Neural progenitor cell (in vitro differentiated cells): ENCODE data around the gene MCM3. TPM values are rescaled to one million over a fixed set of nuclear protein-coding genes. Genes with fewer than 3 reads are reported as not detected.
A peak's percentile ranks its signal among the peaks of the same experiment; 100 is the strongest.

ENCODE experiments used
- DNase-seq: peaks from one replicate; pipeline ENCODE4 v3.0.0-alpha.2; 2016; ENCODE audit warnings: low spot score
- H2AFZ ChIP-seq: fragments of 200-600 bp; sonication (generic); replicated peaks from 2 replicates; pipeline ENCODE4 v1.6.1; 2016; ENCODE audit warnings: antibody characterized with exemption
- H3F3A ChIP-seq: fragments of 200-600 bp; sonication (generic); 2 replicates; pipeline ENCODE4 v1.6.1; 2016; ENCODE audit warnings: antibody characterized with exemption, low read depth
- H3K27ac ChIP-seq: fragments of 200-600 bp; sonication (generic); 2 replicates; pipeline ENCODE4 v1.5.1; 2016; ENCODE audit warnings: mild to moderate bottlenecking
- H3K27me3 ChIP-seq: fragments of 200-600 bp; sonication (generic); 2 replicates; pipeline ENCODE4 v1.6.1; 2016; ENCODE audit warnings: mild to moderate bottlenecking, moderate library complexity
- H3K36me3 ChIP-seq: fragments of 200-600 bp; sonication (generic); 2 replicates; pipeline ENCODE4 v1.5.1; 2016
- H3K4me1 ChIP-seq: fragments of 200-600 bp; sonication (generic); 2 replicates; pipeline ENCODE4 v1.6.1; 2016; ENCODE audit warnings: mixed run types
- H3K4me2 ChIP-seq: fragments of 200-600 bp; sonication (generic); 2 replicates; pipeline ENCODE4 v1.6.1; 2016
- H3K4me3 ChIP-seq: fragments of 200-600 bp; sonication (generic); 2 replicates; pipeline ENCODE4 v1.5.1; 2016
- H3K79me2 ChIP-seq: fragments of 200-600 bp; sonication (generic); 2 replicates; pipeline ENCODE4 v1.6.1; 2016; ENCODE audit warnings: low read depth
- H3K9ac ChIP-seq: fragments of 200-600 bp; sonication (generic); 2 replicates; pipeline ENCODE4 v1.6.1; 2016
- H3K9me3 ChIP-seq: fragments of 200-600 bp; sonication (generic); 2 replicates; pipeline ENCODE4 v1.5.1; 2016; ENCODE audit warnings: low read depth
- H4K20me1 ChIP-seq: fragments of 200-600 bp; sonication (generic); 2 replicates; pipeline ENCODE4 v1.6.1; 2016; ENCODE audit warnings: low read depth
- H3K27ac Mint-ChIP-seq: 3 replicates; pipeline ENCODE4 v1.8.0; 2021; ENCODE audit warnings: mixed read lengths
- H3K27me3 Mint-ChIP-seq: 2 replicates; pipeline ENCODE4 v1.8.0; 2022; ENCODE audit warnings: low read depth, mild to moderate bottlenecking, inconsistent platforms, moderate library complexity, mixed read lengths; ENCODE audit not compliant: insufficient read depth
- H3K36me3 Mint-ChIP-seq: 3 replicates; pipeline ENCODE4 v1.8.0; 2021; ENCODE audit warnings: mixed read lengths
- H3K4me1 Mint-ChIP-seq: 3 replicates; pipeline ENCODE4 v1.8.0; 2021; ENCODE audit warnings: mixed read lengths
- H3K4me3 Mint-ChIP-seq: 3 replicates; pipeline ENCODE4 v1.8.0; 2021; ENCODE audit warnings: mild to moderate bottlenecking, moderate library complexity, mixed read lengths
- H3K9me3 Mint-ChIP-seq: 3 replicates; pipeline ENCODE4 v1.8.0; 2020; ENCODE audit warnings: mixed read lengths
- CTCF ChIP-seq: fragments of 200-600 bp; sonication (generic); IDR thresholded peaks from 2 replicates; pipeline ENCODE4 v1.5.1; 2017; ENCODE audit warnings: antibody characterized with exemption, mild to moderate bottlenecking
- EZH2 ChIP-seq: fragments of 200-600 bp; sonication (generic); IDR thresholded peaks from 2 replicates; pipeline ENCODE4 v1.6.1; 2017; ENCODE audit warnings: antibody characterized with exemption, mild to moderate bottlenecking, moderate library complexity
- EZH2phosphoT487 ChIP-seq: fragments of 200-600 bp; sonication (generic); IDR thresholded peaks from 2 replicates; pipeline ENCODE4 v1.6.1; 2017; ENCODE audit warnings: antibody characterized with exemption
- total RNA-seq: library from RNA; depleted of rRNA; stranded (reverse); fragments of >200 nt; gene quantifications from 2 replicates; pipeline ENCODE4 v1.2.3, GENCODE V29; 2015; ENCODE audit warnings: low replicate concordance

Gene MCM3
- total RNA-seq, 1 donor from 2014 or later, result 224 TPM

GRCh38 chr6:52285177-52286068, 881 bp upstream of the MCM3 start:
- H3K4me1 ChIP-seq, result peaks cover 26% of the 10 kb centered on the region
- Mint-ChIP-seq H3K9me3 (no peaks in the 10 kb centered on the region), H3K27me3 (no peaks in the 10 kb centered on the region), H3K4me1 (peaks cover 27% of the 10 kb centered on the region), H3K36me3 (peaks cover 23% of the 10 kb centered on the region), H3K27ac (no peak overlapping the region), H3K4me3 (no peak overlapping the region)
- DNase-seq, result peak; percentile 12
- TF ChIP-seq EZH2phosphoT487 (no peak), EZH2 (no peak), CTCF (peak; percentile 35)
- H3K27me3 ChIP-seq, result no peaks in the 10 kb centered on the region
- H2AFZ ChIP-seq, result peak overlapping the region; percentile 48
- H3K9ac ChIP-seq, result peak overlapping the region; percentile 35
- peaks cover 21% of the 10 kb centered on the region for H3K36me3 ChIP-seq
- H3K79me2 ChIP-seq, result peaks cover 40% of the 10 kb centered on the region
- peak overlapping the region; percentile 80 for H3K4me2 ChIP-seq
- no peaks in the 10 kb centered on the region for H3K9me3 ChIP-seq
- H3F3A ChIP-seq, result peaks cover 16% of the 10 kb centered on the region
- H4K20me1 ChIP-seq, result peaks cover 27% of the 10 kb centered on the region
- peak overlapping the region; percentile 59 for H3K4me3 ChIP-seq
- no peak overlapping the region for H3K27ac ChIP-seq

- Histone ChIP-seq H4K20me1 (peaks cover 33% of the 10 kb centered on the region), H3K4me3 (peak overlapping the region; percentile 84), H3K9me3 (no peaks in the 10 kb centered on the region), H3K27me3 (no peaks in the 10 kb centered on the region), H3K4me2 (peak overlapping the region; percentile 90), H3K36me3 (peaks cover 28% of the 10 kb centered on the region), H3K79me2 (peaks cover 53% of the 10 kb centered on the region), H3F3A (peaks cover 16% of the 10 kb centered on the region), H3K27ac (peak overlapping the region; percentile 89), H3K4me1 (peaks cover 26% of the 10 kb centered on the region), H3K9ac (peak overlapping the region; percentile 87), H2AFZ (peak overlapping the region; percentile 27)
- peak; percentile 90 for DNase-seq
- no peak overlapping the region for H3K27ac Mint-ChIP-seq
- no peak overlapping the region for H3K4me3 Mint-ChIP-seq
- no peaks in the 10 kb centered on the region for H3K9me3 Mint-ChIP-seq
- H3K27me3 Mint-ChIP-seq, result no peaks in the 10 kb centered on the region
- H3K4me1 Mint-ChIP-seq, result peaks cover 27% of the 10 kb centered on the region
- no peak for TF ChIP-seq EZH2phosphoT487
- TF ChIP-seq CTCF, result no peak
- no peak for TF ChIP-seq EZH2
- peaks cover 26% of the 10 kb centered on the region for H3K36me3 Mint-ChIP-seq
Measured at GRCh38 chr6:52284131-52284459, 447 bp downstream of the MCM3 start.

- H3K27ac ChIP-seq, result no peak overlapping the region
- no peak overlapping the region for H2AFZ ChIP-seq
- peaks cover 16% of the 10 kb centered on the region for H3F3A ChIP-seq
- H3K36me3 ChIP-seq, result peaks cover 38% of the 10 kb centered on the region
- TF ChIP-seq CTCF, result no peak
- no peak for TF ChIP-seq EZH2phosphoT487
- no peak for TF ChIP-seq EZH2
- no peaks in the 10 kb centered on the region for H3K9me3 Mint-ChIP-seq
- peaks cover 63% of the 10 kb centered on the region for H3K79me2 ChIP-seq
- peak overlapping the region; percentile 87 for H3K9ac ChIP-seq
- DNase-seq, result no peak
- no peak overlapping the region for H3K27ac Mint-ChIP-seq
- H3K9me3 ChIP-seq, result no peaks in the 10 kb centered on the region
- peak overlapping the region; percentile 84 for H3K4me3 ChIP-seq
- H3K4me2 ChIP-seq, result peak overlapping the region; percentile 90
- peaks cover 26% of the 10 kb centered on the region for H3K4me1 ChIP-seq
- peaks cover 36% of the 10 kb centered on the region for H3K36me3 Mint-ChIP-seq
- H3K4me1 Mint-ChIP-seq, result peaks cover 27% of the 10 kb centered on the region
- H3K27me3 Mint-ChIP-seq, result no peaks in the 10 kb centered on the region
- no peak overlapping the region for H3K4me3 Mint-ChIP-seq
- no peaks in the 10 kb centered on the region for H3K27me3 ChIP-seq
- peaks cover 41% of the 10 kb centered on the region for H4K20me1 ChIP-seq
Measured at GRCh38 chr6:52283111-52283510, 1.4 kb downstream of the MCM3 start.
